ENCODE results near the gene IFNA8. TPM values are rescaled to one million over a fixed set of nuclear protein-coding genes. Genes with fewer than 3 reads are reported as not detected.
"Not testable (repeated sequence)": the region's sequence is repeated elsewhere in the genome, so short reads cannot be mapped to it uniquely, and the experiment has no call there.

The IFNA8 gene
- not detected for total RNA-seq

DNA sequence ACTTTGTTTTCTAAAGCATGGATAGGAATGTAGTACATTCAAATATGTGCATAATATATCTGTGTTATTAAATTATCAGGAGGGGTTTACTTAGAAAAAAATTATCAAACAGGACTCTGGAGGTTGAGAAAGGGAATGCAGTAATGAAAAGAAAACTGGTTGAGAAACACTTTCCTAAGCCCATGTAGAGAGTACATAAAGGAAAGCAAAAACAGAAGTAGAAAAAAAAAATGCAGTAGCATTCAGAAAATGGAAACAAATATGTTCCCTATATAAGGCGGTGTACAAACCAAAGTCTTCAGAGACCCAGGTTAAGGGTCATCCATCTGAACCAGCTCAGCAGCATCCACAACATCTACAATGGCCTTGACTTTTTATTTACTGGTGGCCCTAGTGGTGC, at the start of gene IFNA8:
IFNA8 (plus strand) TSS at position 301 of the 400 bp plus-strand sequence; CDS start at position 361, 60 bp downstream.
- Histone ChIP-seq H3K36me3 (no peaks in the 10 kb centered on the region), H3K9me3 (no peaks in the 10 kb centered on the region), H3K27me3 (no peaks in the 10 kb centered on the region), H3K4me3 (no peak within 1 kb of the TSS), H3K27ac (no peak within 1 kb of the TSS), H3K4me1 (no peaks in the 10 kb centered on the region), H3K9ac (ENCODE audit: low read depth in 2 of 2, low read length in 2 of 2) (no peak within 1 kb of the TSS)
- TF ChIP-seq, protein P1, sequence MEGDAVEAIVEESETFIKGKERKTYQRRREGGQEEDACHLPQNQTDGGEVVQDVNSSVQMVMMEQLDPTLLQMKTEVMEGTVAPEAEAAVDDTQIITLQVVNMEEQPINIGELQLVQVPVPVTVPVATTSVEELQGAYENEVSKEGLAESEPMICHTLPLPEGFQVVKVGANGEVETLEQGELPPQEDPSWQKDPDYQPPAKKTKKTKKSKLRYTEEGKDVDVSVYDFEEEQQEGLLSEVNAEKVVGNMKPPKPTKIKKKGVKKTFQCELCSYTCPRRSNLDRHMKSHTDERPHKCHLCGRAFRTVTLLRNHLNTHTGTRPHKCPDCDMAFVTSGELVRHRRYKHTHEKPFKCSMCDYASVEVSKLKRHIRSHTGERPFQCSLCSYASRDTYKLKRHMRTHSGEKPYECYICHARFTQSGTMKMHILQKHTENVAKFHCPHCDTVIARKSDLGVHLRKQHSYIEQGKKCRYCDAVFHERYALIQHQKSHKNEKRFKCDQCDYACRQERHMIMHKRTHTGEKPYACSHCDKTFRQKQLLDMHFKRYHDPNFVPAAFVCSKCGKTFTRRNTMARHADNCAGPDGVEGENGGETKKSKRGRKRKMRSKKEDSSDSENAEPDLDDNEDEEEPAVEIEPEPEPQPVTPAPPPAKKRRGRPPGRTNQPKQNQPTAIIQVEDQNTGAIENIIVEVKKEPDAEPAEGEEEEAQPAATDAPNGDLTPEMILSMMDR (IDR thresholded peaks at IDR 0.05): no peak
- intact Hi-C loops (cut with DNase I): no loop called here
- DNase-seq: no peak

DNA sequence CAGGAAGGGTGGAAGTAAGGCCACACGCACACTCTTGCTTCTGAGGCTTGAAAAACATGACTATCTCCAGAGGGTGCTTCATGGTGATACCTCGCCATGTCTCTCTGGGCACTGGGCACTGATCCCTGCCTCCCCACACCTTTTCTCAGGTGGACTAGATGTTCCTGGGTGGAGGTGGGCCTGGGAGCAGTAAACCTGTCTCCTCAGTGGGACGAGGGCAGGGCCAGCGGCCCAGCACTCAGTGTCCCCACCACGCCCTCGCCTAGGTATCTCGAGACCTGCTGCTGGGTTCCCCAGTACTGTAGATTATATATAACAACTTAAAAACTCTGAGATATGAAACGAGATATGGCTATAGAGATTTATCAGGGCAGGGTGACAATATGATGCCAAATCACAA, 46.6 kb upstream of the IFNA8 start:
- Histone ChIP-seq H3K27me3 (no peaks in the 10 kb centered on the region), H3K9me3 (no peaks in the 10 kb centered on the region), H3K27ac (no peak overlapping the region), H3K4me3 (no peak overlapping the region), H3K36me3 (no peaks in the 10 kb centered on the region), H3K4me1 (no peaks in the 10 kb centered on the region), H3K9ac (ENCODE audit: low read depth in 2 of 2, low read length in 2 of 2) (no peak overlapping the region)
- TF ChIP-seq, protein P1 (IDR thresholded peaks at IDR 0.05): no peak
- DNase-seq: no peak
- intact Hi-C loops (cut with DNase I): no loop called here

DNA sequence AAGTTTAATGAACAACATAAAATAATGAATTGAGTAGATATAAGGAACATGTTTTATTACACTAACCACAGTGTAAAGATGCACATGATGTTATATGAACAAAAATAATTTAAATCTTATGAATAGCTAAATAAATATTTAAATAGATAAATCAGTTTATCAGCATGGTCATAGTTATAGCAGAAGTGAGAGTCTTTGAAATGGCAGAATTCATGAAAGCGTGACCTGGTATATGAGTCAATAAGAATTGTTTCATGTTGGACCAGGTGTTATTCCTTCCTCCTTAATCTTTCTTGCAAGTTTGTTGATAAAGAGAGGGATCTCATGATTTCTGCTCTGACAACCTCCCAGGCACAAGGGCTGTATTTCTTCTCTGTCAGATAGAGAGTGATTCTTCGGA, 41.7 kb upstream of the IFNA8 start:
- H3K9me3 ChIP-seq; H3K27ac ChIP-seq; H3K9ac ChIP-seq (ENCODE audit: low read depth in 2 of 2, low read length in 2 of 2); H3K36me3 ChIP-seq; H3K27me3 ChIP-seq; intact Hi-C loops (cut with DNase I); H3K4me3 ChIP-seq; DNase-seq; H3K4me1 ChIP-seq: not testable (repeated sequence)

DNA sequence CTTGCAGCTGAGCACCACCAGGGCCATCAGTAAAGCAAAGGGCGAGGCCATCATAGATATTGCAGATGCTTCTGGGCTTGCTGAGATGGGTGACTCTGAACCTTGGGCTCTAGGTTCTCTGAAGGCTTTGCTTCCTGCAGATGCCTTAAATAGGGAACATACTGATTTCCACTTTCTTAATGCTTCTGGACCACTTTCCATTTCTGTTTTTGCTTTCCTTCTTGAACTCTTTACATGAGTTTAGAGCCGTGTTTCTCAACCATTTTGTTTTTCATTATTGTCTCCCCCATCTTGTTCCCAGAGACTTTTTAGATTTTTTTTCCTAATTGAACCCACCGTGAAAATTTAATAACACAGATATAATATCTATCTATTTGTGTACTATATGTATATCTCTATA, 41.0 kb upstream of the IFNA8 start, which contains the start of gene IFNA13:
IFNA13 (minus strand) TSS at position 101 of the 400 bp plus-strand sequence; CDS start at position 54, 47 bp downstream.
- H3K27ac ChIP-seq: no peak within 1 kb of the TSS
- DNase-seq: no peak
- TF ChIP-seq, protein P1 (IDR thresholded peaks at IDR 0.05): no peak
- no peaks in the 10 kb centered on the region for H3K4me1 ChIP-seq
- intact Hi-C loops (cut with DNase I): no loop called here
- H3K4me3 ChIP-seq: no peak within 1 kb of the TSS
- no peaks in the 10 kb centered on the region for H3K36me3 ChIP-seq
- H3K9ac ChIP-seq (ENCODE audit: low read depth in 2 of 2, low read length in 2 of 2): no peak within 1 kb of the TSS
- H3K9me3 ChIP-seq: no peaks in the 10 kb centered on the region
- no peaks in the 10 kb centered on the region for H3K27me3 ChIP-seq

DNA sequence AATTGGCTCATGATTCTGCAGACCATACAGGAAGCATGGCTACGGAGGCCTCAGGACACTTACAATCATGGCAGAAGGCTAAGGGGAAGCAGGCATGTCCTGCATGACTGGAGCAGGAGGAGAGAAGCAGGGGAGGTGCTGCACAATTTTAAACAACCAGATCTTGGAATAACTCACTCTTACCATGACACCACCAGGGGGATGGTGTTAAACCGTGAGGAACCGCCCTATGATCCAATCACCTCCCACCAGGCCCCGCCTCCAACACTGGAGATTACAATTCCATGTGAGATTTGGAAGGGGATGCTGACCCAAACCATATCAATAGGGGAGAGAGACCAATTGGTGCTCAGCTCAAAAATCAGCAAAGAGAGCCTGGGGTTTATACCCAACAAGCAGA, 37.5 kb upstream of the IFNA8 start:
- DNase-seq: not testable (repeated sequence)

DNA sequence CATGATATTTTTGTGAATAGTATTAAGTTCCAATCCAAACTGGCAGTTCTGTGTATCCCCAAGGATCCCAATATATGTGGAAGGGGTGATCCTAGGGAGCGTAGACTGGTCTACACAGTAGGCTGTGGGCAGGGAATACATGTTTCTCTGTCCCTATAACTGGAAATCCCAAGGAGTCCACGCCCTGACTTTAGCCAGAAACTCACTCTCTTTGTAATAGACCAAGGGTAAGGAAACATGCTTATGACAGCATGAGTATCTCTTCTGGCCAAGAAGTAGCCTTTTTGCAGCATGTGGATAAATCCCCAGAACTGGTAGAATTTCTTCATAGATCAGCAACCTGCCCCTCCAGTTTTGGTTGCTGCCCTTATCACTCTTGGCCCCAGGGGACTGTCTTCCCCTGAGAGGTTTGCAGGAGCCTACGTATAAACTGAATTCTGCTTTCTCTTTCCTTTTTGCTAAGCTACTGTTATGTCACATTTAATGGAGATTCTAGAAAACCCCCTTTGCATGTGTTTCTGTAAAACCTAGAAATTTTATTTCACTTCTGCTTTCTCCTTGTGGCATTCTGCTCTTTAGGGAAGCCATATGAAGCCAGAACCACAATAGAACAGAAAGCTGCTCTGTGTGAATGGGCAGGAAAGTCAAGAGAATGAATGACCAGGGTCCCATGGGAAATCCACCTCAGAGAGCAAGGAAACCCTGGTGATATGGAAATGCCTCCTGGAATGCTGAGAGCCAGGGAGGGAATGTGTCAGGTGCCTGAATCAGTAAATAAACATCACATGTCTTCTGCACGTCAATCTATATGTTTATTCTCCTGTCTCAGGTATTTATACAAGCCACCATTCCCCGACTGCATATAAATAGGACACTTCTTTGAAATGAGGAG, 27.2 kb upstream of the IFNA8 start:
- Histone ChIP-seq H3K9me3 (no peaks in the 10 kb centered on the region), H3K27me3 (no peaks in the 10 kb centered on the region), H3K27ac (no peak overlapping the region), H3K9ac (ENCODE audit: low read depth in 2 of 2, low read length in 2 of 2) (no peak overlapping the region), H3K36me3 (no peaks in the 10 kb centered on the region), H3K4me1 (no peaks in the 10 kb centered on the region), H3K4me3 (no peak overlapping the region)
- TF ChIP-seq, protein P1 (IDR thresholded peaks at IDR 0.05): no peak
- DNase-seq: no peak
- intact Hi-C loops (cut with DNase I): no loop called here

More for the DNA sequence above, 37.5 kb upstream of the IFNA8 start:
- intact Hi-C loops (cut with DNase I); H3K4me3 ChIP-seq; H3K36me3 ChIP-seq; H3K27me3 ChIP-seq; H3K9me3 ChIP-seq; H3K27ac ChIP-seq; H3K4me1 ChIP-seq; H3K9ac ChIP-seq (ENCODE audit: low read depth in 2 of 2, low read length in 2 of 2): not testable (repeated sequence)
